ENCODE measurements around the gene PDHX. TPM values are rescaled to one million over a fixed set of nuclear protein-coding genes. Genes with fewer than 3 reads are reported as not detected.

Gene PDHX
- total RNA-seq (ENCODE audit: unreplicated experiment), result 31.8 TPM
- long read RNA-seq, transcript PDHX-201 (11 exons, 2,389 nt), result major isoform, 26 of 32 reads
- long read RNA-seq, partial matches to known transcripts, result 1 of 32 reads
- long read RNA-seq, other reads (novel, unspliced or antisense), result 5 of 32 reads

DNA sequence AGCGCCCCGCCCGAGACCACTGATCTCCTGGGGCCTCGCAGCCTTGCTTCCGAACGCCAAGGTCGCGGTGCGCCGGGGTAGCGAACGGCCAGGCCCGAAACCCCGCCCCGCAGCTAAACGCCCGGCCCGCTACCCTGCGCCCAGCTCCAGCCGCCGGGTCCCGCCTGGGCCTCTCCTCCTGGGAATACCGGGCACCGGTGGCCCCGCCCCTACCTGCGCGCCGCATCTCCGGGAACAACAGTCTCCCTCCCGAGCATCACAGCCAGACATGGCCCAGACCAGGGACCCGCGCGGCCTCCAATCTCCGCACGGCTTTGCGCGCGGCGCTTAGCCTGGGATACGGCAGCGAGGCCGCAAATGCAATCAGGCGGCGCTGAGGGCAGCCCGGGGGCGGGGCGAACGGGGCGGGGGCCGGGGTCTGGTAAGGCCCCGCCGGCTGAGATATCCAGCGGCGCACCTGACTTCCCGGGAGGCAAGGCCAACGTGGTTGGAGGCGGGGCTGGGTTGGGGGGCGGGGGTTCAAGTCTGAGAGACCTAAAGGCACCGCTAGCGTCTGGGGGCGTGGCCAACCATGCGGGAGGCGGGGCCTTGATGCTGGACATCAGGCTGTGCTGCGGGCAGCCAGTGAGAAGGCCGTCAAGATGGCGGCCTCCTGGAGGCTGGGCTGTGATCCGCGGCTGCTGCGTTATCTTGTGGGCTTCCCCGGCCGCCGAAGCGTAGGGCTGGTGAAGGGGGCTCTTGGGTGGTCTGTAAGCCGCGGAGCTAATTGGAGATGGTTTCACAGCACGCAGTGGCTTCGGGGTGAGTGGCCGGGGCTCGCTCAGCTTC, at the start of gene PDHX, which contains the start of gene APIP:
TSS of gene PDHX (plus strand) at position 604 of the 828 bp plus-strand sequence. CDS start at position 642, 38 bp downstream.
TSS of gene APIP (minus strand) at position 365 of the 828 bp plus-strand sequence. CDS start at position 270, 95 bp downstream.
- H3K4me3 Mint-ChIP-seq (ENCODE audit: unreplicated experiment), result peak within 1 kb of the TSS; percentile 99
- peak within 1 kb of the TSS; percentile 92 for H3K27ac Mint-ChIP-seq (ENCODE audit: unreplicated experiment)
- H3K4me1 Mint-ChIP-seq (ENCODE audit: unreplicated experiment), result peaks cover 18% of the 10 kb centered on the region
- no peaks in the 10 kb centered on the region for H3K9me3 Mint-ChIP-seq (ENCODE audit: unreplicated experiment)
- H3K27me3 Mint-ChIP-seq (ENCODE audit: unreplicated experiment), result peaks cover 2% of the 10 kb centered on the region
- TF ChIP-seq, protein P1, sequence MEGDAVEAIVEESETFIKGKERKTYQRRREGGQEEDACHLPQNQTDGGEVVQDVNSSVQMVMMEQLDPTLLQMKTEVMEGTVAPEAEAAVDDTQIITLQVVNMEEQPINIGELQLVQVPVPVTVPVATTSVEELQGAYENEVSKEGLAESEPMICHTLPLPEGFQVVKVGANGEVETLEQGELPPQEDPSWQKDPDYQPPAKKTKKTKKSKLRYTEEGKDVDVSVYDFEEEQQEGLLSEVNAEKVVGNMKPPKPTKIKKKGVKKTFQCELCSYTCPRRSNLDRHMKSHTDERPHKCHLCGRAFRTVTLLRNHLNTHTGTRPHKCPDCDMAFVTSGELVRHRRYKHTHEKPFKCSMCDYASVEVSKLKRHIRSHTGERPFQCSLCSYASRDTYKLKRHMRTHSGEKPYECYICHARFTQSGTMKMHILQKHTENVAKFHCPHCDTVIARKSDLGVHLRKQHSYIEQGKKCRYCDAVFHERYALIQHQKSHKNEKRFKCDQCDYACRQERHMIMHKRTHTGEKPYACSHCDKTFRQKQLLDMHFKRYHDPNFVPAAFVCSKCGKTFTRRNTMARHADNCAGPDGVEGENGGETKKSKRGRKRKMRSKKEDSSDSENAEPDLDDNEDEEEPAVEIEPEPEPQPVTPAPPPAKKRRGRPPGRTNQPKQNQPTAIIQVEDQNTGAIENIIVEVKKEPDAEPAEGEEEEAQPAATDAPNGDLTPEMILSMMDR (IDR thresholded peaks at IDR 0.05; ENCODE audit: unreplicated experiment), result no peak
- peaks cover 17% of the 10 kb centered on the region for H3K36me3 Mint-ChIP-seq (ENCODE audit: low read depth, unreplicated experiment)
- peak; percentile 100 for DNase-seq (ENCODE audit: low spot score)

DNA sequence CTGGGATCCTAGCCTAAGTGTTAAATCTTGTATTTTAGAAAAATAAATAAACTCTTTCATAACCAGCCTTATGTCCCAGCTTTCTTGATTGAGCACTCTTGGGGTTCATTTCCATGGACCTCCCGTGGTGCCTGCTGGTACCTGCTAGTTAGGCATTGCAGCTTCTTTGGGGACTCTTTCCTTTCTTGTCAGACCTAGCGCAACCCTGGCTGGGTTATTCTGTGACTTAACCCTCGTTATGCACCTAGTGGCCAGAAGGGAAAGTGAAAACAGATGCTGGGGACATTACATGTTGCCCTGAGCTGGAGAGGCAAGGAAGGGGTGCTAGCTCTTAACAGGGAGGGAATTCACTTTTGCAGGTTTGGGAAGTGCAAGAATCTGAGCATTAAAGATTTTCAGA, 47.0 kb upstream of the PDHX start:
- H3K9me3 Mint-ChIP-seq (ENCODE audit: unreplicated experiment), result no peaks in the 10 kb centered on the region
- H3K27ac Mint-ChIP-seq (ENCODE audit: unreplicated experiment), result no peak overlapping the region
- peaks cover 6% of the 10 kb centered on the region for H3K4me1 Mint-ChIP-seq (ENCODE audit: unreplicated experiment)
- no peak overlapping the region for H3K4me3 Mint-ChIP-seq (ENCODE audit: unreplicated experiment)
- DNase-seq (ENCODE audit: low spot score), result no peak
- peaks cover 4% of the 10 kb centered on the region for H3K36me3 Mint-ChIP-seq (ENCODE audit: low read depth, unreplicated experiment)
- TF ChIP-seq, protein P1 (IDR thresholded peaks at IDR 0.05; ENCODE audit: unreplicated experiment), result peak; percentile 43
- peaks cover 2% of the 10 kb centered on the region for H3K27me3 Mint-ChIP-seq (ENCODE audit: unreplicated experiment)

DNA sequence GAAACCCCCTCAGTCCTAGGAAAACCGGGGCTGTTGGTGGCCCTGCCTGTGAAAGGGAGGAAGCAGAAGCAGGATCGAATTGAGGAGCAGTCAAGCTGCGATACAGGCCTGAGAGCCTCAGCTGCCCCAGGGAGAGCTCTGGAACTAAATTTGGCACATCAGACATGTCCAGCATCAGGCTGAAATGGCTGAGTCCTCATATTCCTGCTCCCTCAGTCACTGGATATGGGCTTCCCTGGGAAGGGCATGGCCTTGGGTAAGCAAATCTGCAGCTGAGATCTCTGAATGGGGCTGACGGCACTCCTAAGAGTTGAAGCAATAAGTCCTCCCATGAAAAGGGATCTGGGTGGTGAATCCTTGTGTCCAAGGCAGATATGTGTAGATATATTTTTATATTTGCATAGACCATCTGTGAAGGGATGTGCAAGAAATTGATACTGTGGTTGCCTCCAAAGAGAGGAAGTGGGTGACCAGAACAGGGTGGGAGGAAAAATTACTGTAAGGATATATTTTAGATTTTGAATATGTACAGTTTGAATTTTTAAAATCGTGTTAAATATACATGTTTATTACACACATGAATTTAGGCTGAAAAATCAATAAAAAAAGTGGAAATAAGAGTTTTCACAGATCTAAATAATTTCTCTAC, 45.7 kb upstream of the PDHX start:
- H3K36me3 Mint-ChIP-seq (ENCODE audit: low read depth, unreplicated experiment), result peaks cover 9% of the 10 kb centered on the region
- H3K27ac Mint-ChIP-seq (ENCODE audit: unreplicated experiment), result no peak overlapping the region
- H3K27me3 Mint-ChIP-seq (ENCODE audit: unreplicated experiment), result peaks cover 2% of the 10 kb centered on the region
- no peak overlapping the region for H3K4me3 Mint-ChIP-seq (ENCODE audit: unreplicated experiment)
- TF ChIP-seq, protein P1 (IDR thresholded peaks at IDR 0.05; ENCODE audit: unreplicated experiment), result no peak
- no peaks in the 10 kb centered on the region for H3K9me3 Mint-ChIP-seq (ENCODE audit: unreplicated experiment)
- no peak for DNase-seq (ENCODE audit: low spot score)
- no peaks in the 10 kb centered on the region for H3K4me1 Mint-ChIP-seq (ENCODE audit: unreplicated experiment)

DNA sequence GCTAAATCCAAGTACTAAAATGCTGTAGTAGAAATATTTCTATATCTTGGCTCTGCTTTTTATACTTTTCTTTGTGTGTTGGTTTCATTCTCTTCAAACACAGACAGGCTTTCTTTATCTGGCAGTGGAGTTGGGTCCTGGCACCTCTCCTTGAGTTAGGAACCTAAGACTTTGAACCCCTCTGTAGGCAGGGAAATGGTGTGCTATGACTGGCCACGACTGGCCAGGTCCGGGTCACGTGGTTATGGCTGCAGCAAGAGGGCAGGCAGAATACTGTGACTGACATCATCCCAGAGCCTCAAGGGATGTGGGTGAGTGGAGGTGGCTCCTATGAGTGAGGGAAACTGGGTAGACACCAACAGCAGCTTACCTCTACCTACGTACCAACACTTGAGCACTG, 42.2 kb upstream of the PDHX start:
- DNase-seq (ENCODE audit: low spot score), result no peak
- no peak overlapping the region for H3K4me3 Mint-ChIP-seq (ENCODE audit: unreplicated experiment)
- no peak overlapping the region for H3K27ac Mint-ChIP-seq (ENCODE audit: unreplicated experiment)
- no peaks in the 10 kb centered on the region for H3K9me3 Mint-ChIP-seq (ENCODE audit: unreplicated experiment)
- peaks cover 8% of the 10 kb centered on the region for H3K36me3 Mint-ChIP-seq (ENCODE audit: low read depth, unreplicated experiment)
- TF ChIP-seq, protein P1 (IDR thresholded peaks at IDR 0.05; ENCODE audit: unreplicated experiment), result no peak
- H3K4me1 Mint-ChIP-seq (ENCODE audit: unreplicated experiment), result no peaks in the 10 kb centered on the region
- H3K27me3 Mint-ChIP-seq (ENCODE audit: unreplicated experiment), result peaks cover 2% of the 10 kb centered on the region
